GM12872 (cell line): ENCODE measurements around the gene PTPN22.

ENCODE experiments used
- CTCF ChIP-seq: IDR thresholded peaks from 3 replicates; pipeline ENCODE4 v1.5.1; 2011; ENCODE audit warnings: low read depth, mild to moderate bottlenecking, low read length, moderate library complexity; ENCODE audit not compliant: insufficient read depth

Gene PTPN22

DNA sequence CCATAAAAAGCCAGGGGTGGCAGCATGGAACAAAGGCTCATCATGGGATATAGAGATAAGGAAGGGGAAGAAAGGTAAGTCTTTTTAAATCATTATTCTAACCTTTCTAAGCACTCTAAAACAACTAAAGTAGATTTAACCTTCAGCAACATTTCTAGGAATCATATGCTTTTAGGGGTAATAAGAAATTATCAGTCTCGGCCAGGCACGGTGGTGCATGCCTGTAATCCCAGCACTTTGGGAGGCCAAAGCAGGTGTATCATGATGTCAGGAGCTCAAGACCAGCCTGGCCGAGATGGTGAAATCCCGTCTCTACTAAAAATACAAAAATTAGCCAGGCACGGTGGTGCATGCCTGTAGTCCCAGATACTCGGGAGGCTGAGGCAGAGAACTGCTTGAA is 92.0 kb downstream of the PTPN22 start:
- TF ChIP-seq CTCF = no peak

DNA sequence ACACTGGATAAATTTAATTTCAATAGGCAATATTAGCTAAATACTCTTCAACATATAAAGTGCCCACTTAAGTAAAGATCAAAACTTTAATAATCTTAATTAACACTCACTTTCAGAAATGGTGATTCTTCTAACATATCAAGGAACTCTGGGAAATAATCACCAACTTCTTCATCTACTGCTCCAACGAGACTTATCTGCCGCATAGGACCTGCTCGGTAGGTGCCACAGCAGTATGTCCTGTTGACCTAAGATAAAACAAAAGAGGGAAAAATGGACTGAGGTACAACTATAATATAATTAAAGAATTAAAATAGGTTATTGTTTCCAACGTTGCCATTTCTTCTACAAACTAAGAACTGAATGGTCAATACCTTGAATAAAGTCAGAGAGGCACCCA is 94.0 kb downstream of the PTPN22 start:
- TF ChIP-seq CTCF = no peak

DNA sequence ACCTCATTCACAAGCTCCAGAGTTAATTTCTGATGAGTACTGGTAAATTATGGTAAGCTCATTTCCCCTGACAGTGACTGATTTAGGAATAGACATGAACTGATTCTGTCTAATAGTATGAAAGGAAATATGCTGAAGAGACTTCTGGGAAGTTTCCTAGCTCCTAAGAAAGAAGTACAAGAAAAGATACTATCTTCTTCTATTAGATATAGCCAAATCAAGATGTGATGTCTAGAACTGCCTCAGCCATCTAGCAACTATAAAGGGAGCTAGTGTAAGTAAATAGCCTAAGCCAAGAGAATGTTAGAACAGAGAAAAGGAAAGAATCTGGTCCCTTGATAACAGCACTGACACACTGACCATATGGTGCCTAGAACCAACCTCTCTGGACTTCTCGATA is 101.5 kb downstream of the PTPN22 start:
- TF ChIP-seq CTCF = no peak

DNA sequence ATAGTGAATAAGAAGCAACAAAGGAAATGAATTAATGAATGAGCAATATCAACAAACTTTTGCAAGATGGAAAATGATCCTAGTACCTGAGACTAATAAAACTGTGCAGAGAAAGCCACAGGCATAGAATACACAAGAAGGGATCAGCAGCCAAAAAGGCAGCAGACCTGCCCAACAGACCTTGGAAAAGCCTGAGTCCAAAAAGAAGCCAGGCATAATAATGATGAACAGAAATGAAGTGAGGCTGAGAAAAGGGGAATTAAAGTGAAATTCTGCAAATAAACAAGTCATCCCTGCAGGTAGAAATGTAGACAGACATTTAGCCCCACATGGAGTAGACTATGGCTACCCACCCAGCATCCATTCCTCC is 101.9 kb downstream of the PTPN22 start:
- no peak for TF ChIP-seq CTCF

DNA sequence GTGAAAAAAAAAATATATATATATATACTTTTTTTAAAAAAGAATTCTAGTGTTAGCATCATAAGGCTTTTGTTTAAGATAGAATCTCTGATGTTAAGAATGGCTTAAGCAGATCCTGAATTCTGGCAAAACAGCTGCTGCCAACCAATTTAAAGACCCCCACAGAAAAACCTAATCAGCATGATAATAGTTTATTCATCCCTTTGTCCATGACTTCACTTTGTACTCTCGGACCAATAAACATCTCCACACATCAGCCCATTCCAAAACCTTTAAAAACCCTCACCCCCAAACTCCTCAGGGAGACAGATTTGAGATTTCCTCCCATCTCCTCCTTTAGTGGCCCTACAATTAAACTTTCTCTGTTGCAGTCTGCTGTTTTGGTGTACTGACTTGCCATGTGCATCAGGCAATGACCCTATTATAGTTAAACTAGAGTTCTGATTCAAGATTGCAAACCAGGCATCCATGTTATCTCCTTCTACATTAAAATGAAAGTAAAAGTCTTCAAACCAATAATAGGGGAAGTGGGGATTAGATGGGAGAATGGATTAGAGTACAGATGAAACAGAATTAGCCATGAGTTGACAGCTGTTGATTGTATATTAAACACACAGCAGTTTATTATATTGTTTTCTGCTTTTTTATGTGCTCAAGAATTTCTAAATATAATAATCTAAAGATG is 102.5 kb downstream of the PTPN22 start:
- no peak for TF ChIP-seq CTCF

DNA sequence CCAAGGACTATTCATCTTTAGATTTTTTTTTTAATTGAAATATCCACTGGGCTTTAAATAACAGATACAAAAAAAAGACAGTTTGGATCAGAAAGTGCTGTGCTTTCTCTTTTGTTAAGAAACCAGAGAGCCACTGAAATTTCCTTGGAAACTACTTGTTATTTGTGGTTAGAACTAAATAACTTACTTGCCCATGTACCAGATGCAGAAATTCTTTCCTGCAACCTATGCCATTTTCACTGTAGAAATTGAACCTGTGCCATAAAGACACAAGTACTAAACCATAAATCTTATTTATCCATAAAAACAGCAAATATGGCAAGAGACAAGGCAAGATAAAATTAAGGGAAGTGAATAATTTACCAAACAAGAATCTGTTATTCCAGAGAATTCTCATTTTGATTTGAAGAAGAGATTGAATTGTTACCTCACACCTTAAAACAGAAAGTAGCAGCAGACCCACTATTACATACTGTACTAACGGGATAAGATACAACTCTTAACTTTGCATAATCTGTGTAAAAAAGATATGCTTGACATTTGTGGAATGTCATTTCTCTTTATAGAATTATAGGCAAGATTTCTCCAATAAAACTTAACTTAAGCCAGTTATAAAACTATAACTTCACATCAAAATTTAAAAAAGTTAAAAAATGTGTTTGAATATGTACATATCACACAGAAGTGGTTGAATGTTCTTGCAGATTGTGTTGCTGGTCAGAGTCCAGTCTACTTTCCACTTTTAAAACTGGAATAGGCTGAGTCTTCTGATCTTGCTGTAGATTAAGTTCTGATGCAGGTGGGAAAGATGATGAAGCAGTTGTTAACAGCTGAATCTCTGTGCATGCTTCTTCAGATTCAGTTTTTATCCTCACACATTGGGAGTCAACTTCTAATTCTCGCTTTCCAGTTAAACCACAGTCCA is 105.9 kb downstream of the PTPN22 start:
- no peak for TF ChIP-seq CTCF
